ENCODE results near the gene STK17A. TPM values are rescaled to one million over a fixed set of nuclear protein-coding genes. Genes with fewer than 3 reads are reported as not detected.

STK17A gene
- total and polyA plus RNA-seq, 2 of the 8 experiments (the other 6 are each of a cell fraction or from before 2014, with no cell fraction given): 2.2 to 12.2 TPM

GRCh38 chr7:43590862-43591557 is 8.1 kb downstream of the STK17A start (continued):
- TF ChIP-seq POU5F1 (IDR thresholded peaks at IDR 0.05; ENCODE audit: low read depth, low read length): no peak
